ENCODE data around the gene LDOC1.

DNA sequence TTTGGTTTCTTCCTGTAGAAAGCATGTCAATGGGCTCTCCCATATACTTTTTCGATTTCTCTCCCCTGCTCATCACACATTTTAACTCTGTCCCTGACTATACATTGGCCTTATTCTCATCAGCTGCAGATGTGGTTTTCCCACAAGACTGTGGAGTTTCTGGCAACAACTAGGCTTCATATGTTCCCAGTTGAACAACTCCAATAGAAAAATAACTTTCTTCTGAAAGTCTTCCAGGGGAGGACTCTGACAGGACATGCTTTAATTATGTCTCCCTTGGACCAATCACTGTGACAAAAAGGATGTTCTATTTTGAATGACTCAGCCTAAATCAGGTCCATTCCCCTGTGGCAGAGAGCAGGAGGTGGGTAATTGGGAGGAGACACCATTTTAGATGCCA, 37.3 kb upstream of the LDOC1 start:
- TF ChIP-seq POLR2AphosphoS5 (IDR thresholded peaks at IDR 0.05) (no peak), POLR2A (IDR thresholded peaks at IDR 0.05) (no peak)
- TF ChIP-seq, protein P1, sequence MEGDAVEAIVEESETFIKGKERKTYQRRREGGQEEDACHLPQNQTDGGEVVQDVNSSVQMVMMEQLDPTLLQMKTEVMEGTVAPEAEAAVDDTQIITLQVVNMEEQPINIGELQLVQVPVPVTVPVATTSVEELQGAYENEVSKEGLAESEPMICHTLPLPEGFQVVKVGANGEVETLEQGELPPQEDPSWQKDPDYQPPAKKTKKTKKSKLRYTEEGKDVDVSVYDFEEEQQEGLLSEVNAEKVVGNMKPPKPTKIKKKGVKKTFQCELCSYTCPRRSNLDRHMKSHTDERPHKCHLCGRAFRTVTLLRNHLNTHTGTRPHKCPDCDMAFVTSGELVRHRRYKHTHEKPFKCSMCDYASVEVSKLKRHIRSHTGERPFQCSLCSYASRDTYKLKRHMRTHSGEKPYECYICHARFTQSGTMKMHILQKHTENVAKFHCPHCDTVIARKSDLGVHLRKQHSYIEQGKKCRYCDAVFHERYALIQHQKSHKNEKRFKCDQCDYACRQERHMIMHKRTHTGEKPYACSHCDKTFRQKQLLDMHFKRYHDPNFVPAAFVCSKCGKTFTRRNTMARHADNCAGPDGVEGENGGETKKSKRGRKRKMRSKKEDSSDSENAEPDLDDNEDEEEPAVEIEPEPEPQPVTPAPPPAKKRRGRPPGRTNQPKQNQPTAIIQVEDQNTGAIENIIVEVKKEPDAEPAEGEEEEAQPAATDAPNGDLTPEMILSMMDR (IDR thresholded peaks at IDR 0.05), result no peak
